ENCODE results near the gene TPST1.
"Not testable (repeated sequence)": the region's sequence is repeated elsewhere in the genome, so short reads cannot be mapped to it uniquely, and the experiment has no call there.

Gene TPST1

DNA sequence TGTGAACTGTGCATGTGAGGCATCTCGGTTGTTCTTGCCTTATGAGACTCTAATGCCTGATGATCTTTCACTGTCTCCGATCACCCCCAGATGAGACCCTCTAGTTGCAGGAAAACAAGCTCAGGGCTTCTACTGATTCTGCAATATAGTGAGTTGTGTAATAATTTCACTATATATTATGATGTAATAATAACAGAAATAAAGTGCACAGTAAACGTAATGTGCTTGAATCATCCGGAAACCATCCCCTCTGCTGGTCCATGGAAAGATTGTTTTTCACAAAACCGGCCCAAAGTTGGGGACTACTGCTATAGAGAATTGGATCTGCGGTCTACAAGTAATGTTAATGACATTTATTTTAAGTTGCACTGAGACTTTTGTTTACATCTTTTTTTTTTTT lies 126.7 kb downstream of the TPST1 start:
- no peak for DNase-seq (ENCODE audit: low read depth, low spot score)

DNA sequence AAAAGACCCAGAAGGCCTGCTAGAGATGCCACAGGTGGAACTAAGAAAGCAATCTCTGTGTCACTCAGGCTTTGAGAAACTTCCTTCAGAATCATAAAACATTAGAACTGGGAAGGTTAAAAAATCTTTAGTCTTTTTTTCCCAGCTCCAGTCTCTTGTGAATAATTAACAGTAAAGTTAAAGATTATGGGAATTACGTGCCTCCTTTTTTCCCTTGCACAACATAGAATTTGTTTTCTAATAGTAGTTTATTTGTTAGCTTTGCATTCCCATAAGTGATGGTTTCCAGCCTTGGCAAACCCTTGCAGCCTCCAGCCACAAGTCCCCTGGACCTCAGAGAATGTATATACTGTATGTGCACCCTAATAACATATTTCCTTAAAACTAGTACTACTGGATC lies 128.3 kb downstream of the TPST1 start:
- DNase-seq (ENCODE audit: low read depth, low spot score) = no peak

DNA sequence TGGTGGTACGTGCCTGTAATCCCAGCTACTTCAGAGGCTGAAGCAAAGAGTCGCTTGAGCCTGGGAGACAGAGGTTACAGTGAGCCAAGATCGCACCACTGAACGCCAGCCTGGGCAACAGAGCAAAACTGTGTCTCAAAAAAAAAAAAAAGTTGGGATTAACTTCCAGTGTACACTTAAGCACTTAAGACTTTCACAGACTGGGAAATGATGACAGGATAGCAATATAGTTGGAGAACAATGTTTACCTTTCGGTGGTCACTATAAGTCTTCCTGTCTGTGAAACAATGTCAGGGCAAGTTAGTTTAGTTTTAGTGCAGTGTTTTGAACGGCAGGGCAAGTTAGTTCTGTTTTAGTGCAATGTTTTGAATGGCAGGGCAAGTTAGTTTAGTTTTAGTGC lies 130.2 kb downstream of the TPST1 start:
- DNase-seq (ENCODE audit: low read depth, low spot score) = no peak

DNA sequence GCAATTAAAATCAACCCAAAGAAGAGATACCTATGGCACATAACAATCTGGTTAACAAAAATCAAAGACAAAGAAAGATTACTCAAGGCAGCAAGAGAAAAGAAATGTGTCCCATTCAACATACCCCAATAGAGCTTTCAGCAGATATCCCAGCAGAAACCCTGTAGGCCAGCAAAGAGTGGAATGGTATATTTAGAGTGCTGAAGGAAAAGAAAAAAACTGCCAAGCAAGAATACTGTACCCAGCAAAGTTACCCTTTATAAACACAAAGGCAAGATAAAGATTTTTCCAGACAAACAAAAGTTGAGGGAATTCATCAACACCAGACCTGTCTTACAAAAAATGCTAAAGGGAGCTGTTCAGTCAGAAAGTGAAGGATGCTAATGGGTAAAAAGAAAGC lies 131.6 kb downstream of the TPST1 start:
- DNase-seq (ENCODE audit: low read depth, low spot score) = no peak

DNA sequence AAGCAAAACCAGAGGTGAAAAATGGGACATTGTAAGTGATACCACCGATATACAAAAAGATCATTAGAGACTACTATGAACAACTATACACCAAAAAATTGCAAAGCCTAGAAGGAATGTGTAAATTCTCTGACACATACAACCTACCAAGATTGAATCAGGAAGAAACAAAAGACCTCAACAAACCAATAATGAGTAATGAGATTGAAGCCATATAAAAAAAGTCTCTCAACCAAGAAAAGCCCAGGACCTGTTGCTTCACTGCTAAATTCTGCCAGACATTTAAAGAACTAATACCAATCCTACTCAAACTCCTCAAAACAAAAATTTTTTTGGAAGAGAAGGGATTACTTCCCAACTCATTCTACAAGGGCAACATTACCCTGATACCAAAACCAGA lies 134.0 kb downstream of the TPST1 start:
- no peak for DNase-seq (ENCODE audit: low read depth, low spot score)

DNA sequence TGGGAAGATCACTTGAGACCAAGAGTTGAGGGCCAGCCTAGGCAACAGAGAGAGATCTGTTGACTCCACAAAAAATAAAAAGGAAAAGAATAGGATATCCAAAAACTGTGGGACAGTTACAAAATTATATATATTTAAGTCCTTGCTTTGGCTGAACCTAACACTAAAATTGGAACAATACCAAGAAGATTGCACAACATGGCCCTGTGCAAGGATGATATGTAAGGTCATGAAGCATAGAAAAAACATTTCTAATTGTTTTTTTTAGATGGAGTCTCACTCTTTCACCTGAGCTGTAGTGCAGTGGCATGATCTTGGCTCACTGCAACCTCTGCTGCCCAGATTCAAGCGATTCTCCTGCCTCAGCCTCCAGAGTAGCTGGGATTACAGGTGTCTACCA lies 139.0 kb downstream of the TPST1 start:
- no peak for DNase-seq (ENCODE audit: low read depth, low spot score)

DNA sequence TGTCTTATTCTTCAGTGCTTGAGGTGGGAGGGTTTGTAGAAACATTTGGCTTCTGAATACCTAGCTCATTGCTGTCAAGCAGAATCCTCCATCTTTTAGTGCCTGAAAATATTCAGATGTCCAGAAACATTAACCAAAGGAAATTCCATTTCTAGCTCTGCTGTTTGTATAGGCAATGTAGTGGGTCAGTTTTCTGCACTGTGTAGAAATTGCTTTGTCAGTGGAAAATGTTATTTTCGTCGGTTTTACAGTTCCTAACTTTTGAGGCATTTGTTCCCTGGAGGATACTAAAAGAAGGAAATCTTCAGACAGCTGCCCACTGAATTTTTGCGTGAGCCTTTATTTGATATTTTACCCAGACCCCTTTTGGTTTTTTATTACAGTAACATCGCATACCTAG lies 143.4 kb downstream of the TPST1 start:
- DNase-seq (ENCODE audit: low read depth, low spot score) = no peak

DNA sequence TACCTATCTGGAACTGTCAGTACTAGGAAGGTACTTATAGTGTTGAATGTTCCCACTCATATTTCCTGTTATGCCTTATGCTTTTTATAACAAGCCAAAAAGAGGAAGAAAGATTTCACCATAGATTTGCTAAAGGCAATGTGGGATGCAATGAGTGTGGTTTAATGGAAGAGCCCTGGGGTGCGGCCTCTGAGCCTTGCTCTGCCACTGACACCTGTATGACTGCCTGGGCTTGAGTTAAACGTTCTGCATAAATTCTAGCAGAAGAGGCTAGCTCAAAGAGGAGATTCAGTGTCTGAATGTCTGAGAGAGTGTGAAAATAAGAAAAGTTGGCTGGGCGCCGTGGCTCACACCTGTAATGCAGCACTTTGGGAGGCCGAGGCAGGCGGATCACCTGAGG lies 143.8 kb downstream of the TPST1 start:
- DNase-seq (ENCODE audit: low read depth, low spot score) = no peak

DNA sequence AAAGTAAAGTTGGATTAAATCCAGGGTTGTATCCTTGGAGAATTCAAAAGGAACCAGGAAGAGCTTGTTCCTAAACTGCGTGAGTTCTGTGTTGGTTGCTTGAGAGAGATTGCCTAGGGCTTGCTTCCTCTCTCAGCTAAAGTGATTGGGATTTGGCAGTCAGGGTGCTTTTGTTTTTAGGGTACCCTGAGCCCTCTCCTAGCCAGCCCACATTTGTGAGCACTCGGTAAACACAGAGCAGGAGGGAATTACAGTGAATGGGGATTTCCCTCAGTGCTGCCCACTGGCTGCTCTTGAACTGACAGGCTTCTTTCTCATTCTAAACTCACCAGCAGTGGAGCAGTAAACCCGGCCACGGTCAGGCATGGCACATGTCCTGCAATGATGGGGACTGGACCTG lies 146.9 kb downstream of the TPST1 start:
- DNase-seq (ENCODE audit: low read depth, low spot score) = peak; percentile 36

DNA sequence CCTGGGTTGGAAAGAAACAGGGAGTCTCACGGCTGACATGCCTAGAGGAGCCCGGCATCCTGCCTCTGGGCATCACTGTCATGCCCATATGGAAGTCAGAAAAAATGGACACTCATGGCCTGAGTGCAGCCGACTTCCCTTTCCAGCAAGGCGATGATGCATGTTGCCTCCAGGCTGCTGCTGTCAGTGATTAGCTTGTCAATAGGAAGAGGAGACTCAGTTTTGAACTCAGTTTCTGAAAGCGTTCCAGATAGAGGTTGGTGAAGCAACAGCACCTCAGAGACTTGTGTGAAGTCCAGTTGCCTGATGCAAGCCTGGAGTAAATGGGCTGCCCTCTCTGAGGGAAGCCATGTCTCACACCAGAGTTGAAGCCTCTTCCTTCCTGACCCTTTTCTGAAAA lies 148.4 kb downstream of the TPST1 start:
- DNase-seq (ENCODE audit: low read depth, low spot score) = no peak

DNA sequence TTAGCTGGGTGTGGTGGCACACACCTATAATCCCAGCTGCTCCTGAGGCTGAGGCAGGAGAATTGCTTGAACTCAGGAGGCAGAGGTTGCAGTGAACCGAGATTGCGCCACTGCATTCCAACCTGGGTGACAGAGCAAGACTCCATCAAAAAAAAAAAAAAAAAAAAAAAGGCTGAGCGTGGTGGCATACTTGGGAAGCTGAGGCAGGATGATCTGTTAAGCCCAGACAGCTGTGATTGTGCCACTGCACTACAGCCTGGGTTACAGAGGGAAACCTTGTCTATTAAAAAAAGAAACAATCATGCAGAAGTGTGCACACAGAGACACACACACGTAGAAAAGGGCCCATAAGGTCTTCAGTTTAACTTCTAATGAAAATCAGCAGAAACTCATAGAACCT lies 150.6 kb downstream of the TPST1 start:
- no peak for DNase-seq (ENCODE audit: low read depth, low spot score)

DNA sequence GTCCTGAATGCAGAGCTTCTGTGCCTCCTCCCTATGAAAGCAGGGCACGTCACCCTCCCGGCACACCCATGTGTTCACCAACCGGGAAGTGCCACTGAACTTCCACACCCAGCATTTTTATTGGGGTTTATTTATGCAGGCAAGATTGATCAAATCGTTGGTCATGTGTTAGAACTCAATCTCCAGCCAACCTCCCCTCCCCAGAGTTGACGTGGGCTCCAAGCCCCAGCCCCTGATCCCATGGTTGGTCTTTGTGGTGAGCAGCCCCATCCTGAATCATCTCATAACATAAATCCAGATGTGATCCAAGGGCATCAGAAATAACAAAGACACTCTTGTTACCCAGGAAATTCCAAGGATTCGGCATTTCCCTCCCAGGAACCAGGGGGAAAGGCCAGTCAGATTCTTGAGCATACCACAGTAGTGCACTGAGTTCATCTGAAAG lies 151.2 kb downstream of the TPST1 start:
- DNase-seq (ENCODE audit: low read depth, low spot score) = no peak

DNA sequence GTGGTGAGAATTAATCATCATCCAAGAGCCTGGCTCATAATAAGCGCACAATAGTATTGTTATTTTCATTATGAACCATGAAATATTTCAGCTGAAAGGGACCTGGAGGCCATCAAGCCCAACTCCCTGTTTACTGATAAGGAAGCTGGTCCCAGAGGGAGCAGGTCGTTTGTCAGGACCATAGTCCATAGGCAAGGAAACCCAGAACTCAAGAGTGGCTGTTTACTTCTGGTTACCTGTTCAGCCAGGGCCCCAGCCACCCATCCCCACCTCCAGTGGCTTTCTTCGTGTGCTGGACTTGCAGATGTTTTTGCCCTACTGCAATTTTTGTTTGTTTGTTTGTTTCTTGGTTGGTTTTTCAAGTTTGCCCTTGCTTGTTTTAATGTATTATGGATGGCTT lies 152.0 kb downstream of the TPST1 start:
- no peak for DNase-seq (ENCODE audit: low read depth, low spot score)

DNA sequence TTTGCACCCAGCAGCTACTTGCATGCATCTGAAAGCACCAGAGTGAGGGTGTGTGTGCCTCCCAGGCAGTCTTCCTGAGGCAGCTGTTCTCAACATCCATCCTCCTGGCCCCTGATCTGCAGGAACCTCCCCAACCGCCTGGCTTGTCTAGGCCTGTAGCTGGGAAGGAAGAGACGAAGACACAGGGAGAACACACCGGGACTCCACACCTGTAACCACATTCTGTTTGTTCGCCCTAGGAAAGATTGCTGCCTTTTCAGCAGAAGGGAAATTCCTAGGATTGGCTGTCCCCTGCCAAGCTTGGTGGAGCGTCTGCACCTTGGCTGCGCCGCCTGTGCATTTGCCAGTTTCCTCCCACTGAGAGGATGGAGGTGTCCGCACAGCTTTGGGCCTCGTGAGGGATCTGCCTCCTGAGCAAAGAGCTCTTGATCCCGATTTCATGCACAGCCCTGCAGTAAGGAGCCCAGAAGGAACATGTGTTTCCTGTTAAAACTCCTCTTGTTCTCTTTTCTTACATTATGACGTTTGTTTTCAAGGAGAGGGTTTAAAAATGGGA lies 154.6 kb downstream of the TPST1 start:
- DNase-seq (ENCODE audit: low read depth, low spot score) = no peak

DNA sequence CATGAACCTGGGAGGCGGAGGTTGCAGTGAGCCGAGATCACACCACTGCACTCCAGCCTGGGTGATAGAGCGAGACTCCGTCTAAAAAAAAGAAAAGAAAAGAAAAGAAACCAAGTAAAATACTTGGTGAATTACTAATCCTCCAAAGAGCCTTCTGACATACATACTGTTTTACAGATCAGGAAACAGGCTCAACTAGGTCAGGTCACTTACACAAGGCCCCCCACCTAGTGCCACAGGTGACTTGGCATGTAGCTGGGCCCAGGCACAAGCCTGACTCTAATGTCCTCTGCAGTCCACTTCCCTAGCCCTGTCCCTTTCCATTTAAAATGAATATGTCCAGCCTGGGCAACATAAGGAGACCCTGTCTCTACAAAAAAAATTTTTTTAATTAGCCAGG lies 157.0 kb downstream of the TPST1 start:
- DNase-seq (ENCODE audit: low read depth, low spot score) = no peak

DNA sequence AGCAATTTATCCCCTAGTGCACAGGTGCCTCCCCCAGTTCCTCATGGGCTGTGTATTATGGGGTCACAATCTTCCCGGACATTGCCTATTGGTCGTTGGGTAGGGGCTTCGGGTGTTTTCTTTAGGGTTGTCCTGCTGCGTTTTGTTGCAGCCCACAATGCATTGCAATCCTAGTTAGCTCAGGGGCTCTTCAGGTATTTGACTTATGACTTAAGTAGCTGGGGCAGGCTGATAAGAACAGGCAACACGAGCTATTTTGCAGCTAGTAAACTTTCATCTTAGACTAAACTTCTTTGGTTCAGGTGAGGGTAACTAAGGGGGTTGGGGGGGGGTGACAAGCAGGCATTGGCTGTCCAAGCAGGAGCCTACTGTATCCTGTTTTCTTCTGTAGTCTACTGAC lies 158.5 kb downstream of the TPST1 start:
- DNase-seq (ENCODE audit: low read depth, low spot score) = no peak

DNA sequence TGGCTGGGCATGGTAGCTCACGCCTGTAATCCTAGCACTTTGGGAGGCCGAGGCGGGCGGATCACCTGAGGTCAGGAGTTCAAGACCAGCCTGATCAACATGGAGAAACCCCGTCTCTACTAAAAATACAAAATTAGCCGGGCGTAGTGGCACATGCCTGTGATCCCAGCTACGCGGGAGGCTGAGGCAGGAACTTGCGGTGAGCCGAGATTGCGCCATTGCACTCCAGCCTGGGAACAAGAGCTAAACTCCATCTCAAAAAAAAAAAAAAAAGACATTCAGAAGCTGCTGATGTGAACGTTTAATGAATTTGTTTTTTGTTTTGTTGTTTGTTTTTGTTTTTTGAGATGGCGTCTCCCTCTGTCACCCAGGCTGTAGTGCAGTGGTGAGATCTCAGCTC lies 159.9 kb downstream of the TPST1 start:
- DNase-seq (ENCODE audit: low read depth, low spot score) = not testable (repeated sequence)

DNA sequence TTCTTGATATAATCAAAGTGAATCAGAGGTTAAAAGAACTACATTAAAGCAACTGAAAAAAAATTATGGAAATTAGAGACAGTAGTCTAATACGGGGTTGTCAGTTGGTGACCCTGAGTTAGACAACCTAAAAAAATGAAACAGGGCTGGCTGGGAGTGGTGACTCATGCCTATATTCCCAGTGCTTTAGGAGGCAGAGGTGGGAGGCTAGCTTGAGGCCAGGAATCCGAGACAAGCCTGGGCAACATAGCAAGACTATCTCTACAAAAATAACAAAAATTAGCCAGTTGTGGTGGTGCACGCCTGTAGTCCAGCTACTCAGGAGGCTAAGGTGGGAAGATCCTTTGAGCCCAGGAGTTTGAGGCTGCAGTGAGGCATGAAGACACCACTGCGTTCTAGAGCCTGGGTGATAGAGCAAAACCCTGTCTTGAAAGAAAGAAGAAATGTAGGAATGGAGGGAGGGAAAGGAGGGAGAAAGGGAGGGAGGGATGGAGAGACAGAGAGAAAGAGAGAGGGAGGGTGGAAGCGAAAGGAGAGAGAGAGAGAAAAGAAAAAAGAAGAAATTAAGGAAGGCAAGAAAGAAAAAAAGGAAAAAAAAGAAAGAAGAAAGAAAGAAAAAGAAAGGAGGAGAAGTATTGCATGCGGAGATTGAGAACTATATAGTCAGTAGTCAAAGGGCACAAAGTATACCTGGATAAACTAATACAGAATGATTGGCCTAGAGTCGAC lies 166.1 kb downstream of the TPST1 start:
- DNase-seq (ENCODE audit: low read depth, low spot score) = no peak

DNA sequence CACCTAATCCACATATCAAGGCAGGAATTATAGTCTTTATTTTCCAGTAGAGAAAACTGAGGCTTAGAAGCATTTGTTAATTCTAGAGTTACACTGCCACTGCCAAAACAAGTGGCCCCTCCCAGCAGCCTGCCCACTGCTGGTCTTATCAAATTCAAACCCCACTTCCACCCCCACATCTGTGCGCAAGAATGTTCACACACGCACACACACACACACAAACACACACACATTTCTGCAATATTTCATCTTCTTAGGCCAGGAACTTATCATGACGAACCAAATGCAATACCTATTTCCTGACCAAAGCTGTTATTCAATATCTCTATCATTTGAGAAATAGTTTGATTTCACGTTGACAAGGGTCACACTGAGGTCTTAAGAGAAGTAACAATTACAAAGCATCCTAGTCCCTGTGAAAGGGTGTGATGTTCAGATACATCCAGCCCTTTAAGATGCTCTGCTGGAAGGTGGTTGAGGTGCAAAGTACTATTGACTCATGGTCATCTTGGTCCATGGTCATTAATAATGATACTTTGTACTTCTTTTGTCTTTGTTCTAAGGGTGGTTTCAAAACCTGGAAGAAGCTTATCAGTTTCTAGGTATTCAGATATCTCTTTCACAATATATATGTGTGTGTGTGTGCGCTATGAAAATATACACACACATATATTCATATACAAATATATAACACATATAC lies 169.2 kb downstream of the TPST1 start:
- DNase-seq (ENCODE audit: low read depth, low spot score) = not testable (repeated sequence)

DNA sequence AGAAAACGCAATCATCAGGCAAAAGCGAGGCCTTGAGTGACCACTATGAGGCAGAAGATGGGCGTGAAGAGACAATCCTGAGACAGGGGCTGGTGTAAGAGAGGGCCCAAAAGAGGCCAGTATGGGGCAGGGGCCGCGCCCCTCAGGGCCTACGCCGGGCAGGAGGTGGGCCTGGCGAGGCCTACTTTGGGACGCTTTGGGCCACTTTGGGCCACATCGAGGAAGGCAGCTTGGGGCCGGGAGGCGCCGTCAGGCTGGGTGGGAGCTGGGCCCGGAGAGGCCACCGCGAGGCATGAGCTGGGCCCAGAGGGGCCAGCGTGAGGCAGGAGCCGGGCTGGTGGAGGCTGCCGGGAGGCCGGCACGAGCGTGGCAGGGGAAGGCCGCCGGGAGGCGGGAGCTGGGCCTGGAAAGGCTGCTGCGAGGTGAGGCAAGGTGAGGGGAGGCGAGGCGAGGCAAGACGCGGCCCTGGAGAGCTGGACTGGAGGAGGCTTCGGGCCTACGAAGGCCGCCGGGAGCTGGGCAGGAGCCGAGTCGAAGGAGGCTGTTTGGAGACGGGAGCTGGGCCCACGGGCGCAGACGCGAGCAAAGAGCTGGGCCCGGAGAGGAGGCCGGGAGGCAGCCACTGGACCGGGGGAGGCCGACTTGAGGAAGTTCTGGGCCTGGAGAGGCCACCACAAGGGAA lies 171.3 kb downstream of the TPST1 start:
- DNase-seq (ENCODE audit: low read depth, low spot score) = no peak

DNA sequence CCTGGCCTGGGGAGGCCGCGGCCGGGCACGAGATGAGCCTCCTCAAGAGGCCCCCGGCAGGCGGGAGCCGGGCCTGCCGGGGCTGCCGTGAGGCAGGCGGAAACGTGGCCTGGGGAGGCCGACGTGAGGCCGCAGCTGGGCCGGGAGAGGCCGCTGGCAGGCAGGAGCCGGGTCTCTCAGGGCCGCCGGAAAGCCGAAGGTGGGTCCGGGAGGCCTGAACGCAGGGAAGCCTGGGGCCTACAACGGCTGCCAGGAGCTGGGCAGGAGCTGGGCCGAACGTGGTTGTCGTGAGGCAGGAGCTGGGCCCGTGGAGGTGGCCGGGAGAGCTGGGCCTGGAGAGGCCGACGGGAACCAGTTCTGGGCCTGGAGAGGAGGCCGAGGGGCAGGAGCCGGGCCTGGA lies 171.9 kb downstream of the TPST1 start:
- no peak for DNase-seq (ENCODE audit: low read depth, low spot score)

DNA sequence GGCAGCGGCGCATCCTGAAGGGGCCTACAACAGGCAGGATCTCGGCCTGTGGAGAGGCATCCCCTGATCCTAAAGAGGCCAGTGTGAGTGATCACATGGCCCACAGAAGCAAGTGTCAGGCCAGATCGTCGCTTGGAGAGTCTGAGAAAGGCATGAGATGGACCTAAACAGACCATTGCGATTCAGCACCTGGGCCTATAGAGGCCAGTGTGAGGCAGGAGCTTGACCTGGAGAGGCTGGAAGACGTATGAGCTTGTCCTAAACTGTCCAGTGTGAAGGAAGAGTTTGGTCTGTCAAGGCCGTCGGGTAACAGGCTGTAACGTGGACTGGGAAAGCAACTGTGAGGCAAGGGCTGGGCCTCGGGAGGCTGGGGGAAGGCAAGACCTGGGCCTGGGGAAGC lies 172.6 kb downstream of the TPST1 start:
- DNase-seq (ENCODE audit: low read depth, low spot score) = no peak
